HFF-Myc (cell line): ENCODE data around the gene CNTN5.

Experiments used
- DNase-seq: peaks from one replicate; pipeline ENCODE4 v3.0.0-alpha.2; 2011; ENCODE audit warnings: low read depth; ENCODE audit errors: extremely low read depth
- H3K4me3 ChIP-seq: replicated peaks from 2 replicates; pipeline ENCODE4 v1.5.1; 2011; ENCODE audit warnings: low read depth, mild to moderate bottlenecking, control low read depth, low read length
- TF ChIP-seq, protein P1 (sequence below): IDR thresholded peaks from 2 replicates; pipeline ENCODE4 v1.5.1; 2012; ENCODE audit warnings: mild to moderate bottlenecking, low read depth, low read length, control low read depth; ENCODE audit errors: missing control alignments

Gene CNTN5

DNA sequence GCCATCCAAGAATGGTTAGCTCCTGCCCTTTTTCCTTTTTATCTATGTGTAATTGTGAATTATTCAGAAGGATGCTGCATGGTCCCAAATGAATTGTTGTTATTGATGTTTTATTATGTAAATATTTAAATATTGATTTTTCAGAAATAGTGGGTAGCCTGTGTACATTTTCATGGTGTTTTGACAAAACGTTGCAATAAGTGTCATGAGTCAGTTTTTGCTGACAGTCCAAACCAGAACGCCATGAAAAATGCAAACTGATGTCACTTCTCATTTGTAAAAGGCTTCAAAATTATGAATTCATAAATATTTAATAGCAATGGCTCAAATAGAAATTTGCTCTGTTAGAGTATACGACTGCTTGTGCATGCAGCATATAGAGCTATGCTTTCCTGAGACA lies 422.5 kb downstream of the CNTN5 start:
- H3K4me3 ChIP-seq, result no peak overlapping the region
- TF ChIP-seq, protein P1, sequence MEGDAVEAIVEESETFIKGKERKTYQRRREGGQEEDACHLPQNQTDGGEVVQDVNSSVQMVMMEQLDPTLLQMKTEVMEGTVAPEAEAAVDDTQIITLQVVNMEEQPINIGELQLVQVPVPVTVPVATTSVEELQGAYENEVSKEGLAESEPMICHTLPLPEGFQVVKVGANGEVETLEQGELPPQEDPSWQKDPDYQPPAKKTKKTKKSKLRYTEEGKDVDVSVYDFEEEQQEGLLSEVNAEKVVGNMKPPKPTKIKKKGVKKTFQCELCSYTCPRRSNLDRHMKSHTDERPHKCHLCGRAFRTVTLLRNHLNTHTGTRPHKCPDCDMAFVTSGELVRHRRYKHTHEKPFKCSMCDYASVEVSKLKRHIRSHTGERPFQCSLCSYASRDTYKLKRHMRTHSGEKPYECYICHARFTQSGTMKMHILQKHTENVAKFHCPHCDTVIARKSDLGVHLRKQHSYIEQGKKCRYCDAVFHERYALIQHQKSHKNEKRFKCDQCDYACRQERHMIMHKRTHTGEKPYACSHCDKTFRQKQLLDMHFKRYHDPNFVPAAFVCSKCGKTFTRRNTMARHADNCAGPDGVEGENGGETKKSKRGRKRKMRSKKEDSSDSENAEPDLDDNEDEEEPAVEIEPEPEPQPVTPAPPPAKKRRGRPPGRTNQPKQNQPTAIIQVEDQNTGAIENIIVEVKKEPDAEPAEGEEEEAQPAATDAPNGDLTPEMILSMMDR, result no peak
- no peak for DNase-seq

DNA sequence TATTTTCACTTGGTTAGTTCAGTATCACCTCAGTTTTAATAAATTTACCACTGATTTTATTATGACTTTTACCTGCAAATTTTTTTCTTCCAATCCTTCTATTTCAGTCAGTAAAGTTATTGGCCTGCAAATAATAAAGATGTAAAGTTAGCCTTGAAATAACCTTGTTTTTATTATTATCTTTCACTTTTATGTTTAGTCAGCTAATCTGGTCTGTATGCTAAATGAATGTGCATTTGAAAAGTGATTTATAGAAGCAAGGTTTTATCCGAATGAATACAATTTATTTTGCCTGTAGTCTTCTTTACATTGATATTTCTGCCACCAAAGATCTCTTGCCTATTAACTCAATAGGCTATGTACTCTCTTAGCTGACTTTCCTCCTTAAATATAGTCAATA lies 425.7 kb downstream of the CNTN5 start:
- TF ChIP-seq, protein P1, result no peak

DNA sequence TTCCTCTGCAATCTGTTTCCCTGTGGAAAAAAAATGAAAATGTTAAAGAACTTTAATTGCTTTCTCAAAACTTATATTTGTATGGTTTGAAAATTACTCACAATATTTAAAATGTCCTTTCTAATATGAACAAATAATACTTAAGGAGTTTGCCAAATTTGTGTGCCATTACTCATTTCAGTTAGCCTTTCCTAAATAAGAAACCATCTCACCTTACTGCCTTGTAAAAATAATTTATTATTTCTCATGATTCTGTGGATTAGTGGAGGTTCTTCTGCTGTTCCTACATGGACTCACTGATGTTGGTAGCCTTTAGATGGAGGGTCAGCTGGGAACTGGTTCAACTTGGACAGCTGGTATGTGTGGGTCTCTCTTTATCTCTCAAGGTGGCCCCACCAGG lies 428.6 kb downstream of the CNTN5 start:
- no peak overlapping the region for H3K4me3 ChIP-seq
- no peak for DNase-seq
- TF ChIP-seq, protein P1, result no peak

More for the DNA sequence above, 425.7 kb downstream of the CNTN5 start:
- DNase-seq, result no peak
- H3K4me3 ChIP-seq, result no peak overlapping the region

DNA sequence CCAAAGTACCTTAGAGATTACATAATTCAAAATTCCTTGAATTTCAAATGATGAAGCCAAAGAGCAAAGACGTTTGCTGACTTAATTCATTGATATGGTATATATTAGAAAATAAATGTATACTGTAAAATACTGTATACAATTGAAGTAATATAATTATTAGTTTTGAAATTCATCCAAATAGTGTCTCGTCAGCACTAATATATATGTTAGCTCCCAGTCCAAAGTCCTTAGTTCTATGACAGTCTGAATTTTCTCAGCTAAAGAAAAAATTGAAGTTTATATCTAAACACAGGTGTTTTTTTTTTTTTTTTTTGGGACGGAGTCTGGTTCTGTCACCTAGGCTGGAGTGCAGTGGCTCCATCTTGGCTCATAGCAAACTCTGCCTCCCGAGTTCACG lies 431.3 kb downstream of the CNTN5 start:
- DNase-seq, result no peak
- TF ChIP-seq, protein P1, result no peak
- H3K4me3 ChIP-seq, result no peak overlapping the region

DNA sequence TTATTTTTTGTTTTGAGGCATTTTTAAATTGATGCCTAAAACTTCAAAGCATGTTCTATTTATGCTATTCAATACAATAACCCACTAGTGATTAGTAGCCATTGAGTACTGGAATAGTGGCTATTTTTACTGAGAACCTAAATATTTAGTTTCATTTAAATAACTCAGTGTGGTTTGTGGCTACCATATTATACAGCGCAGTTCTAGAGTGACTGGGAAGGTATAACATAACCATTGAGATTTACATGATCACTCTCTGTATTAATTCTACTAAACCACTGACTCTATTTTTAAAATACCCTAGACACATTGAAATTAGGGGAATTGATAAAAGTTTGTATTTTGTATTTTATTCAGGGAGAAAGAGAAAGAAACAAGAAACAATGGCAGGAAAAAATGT lies 441.2 kb downstream of the CNTN5 start:
- TF ChIP-seq, protein P1, result no peak
- DNase-seq, result no peak
- H3K4me3 ChIP-seq, result no peak overlapping the region

DNA sequence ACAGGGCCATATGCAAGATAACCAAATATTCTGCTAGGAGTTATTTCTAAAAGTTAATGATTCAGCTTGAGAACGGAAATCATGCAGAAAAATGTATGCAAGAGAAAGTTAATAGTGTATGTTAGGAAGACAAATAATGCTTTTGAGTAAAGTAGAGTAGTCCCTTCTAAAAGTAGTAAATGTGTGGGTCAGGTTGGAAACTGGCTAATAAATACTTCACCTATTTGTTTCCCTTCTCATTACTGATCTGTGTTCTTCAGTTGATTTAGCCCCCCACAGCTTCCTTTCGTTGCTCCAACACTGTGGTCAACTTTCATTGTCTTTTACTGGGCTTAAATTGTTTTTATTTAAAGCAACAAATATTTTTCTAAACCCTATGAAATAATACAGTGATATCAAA lies 444.2 kb downstream of the CNTN5 start:
- DNase-seq, result no peak
- no peak overlapping the region for H3K4me3 ChIP-seq
- TF ChIP-seq, protein P1, result no peak

DNA sequence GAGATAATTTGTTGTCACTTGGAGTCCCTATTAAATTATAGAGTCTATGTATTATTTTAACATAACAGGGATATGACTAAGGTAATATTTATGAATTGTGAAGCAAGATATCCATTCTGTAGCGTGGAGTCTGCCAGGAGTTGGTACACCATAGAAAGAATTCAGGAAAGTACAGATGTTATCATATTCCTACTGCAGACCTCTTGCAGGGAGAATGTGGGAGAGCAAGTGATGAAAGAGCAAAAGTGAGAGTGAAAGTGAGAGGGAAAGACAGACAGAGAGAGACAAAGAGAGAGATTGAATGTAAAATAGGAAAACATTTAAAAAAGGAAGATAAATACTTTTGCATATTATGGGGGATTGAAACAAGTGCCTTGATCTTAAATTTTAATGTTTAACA lies 468.8 kb downstream of the CNTN5 start:
- H3K4me3 ChIP-seq, result no peak overlapping the region
- DNase-seq, result no peak
- TF ChIP-seq, protein P1, result no peak
